GM19099 (cell line): Measurements from ENCODE around the gene HNRNPLL.

Experiments
- POLR2A ChIP-seq: IDR thresholded peaks from 3 replicates; pipeline ENCODE4 v1.6.1; 2011; ENCODE audit warnings: low read depth; ENCODE audit not compliant: insufficient read length; ENCODE audit errors: extremely low read depth

HNRNPLL gene

DNA sequence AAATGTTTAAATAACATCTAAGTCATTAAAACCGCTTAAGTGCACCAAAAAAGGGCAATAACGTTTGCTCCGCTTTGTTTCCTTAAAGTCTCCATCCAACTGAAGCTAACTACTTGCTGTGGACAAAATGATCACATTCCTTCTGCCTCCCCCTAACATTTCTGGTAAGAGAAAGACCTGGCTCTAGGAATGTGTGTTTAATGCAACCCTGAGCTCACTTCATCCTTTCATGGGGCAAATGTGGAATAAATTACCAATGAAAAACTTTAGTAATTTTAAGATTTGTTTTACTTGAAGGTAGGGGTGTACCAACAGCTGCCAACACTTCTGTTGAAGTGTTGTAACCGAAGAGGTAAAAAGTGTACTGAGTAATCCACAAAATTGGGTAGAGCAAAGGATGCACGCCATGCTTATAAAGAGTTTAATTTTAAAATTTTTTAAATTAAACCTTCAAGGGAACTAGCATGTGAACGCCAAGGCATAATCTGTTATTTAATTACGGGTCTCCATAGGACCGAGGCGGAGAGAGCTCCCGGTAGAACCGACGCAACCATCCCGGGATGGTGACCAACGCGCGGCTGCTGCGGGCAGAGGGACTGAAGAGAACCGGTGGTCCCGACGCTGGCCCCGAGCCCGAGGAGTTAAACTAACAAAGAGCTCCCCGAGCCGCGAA, 1.1 kb downstream of the HNRNPLL start:
- no peak for TF ChIP-seq POLR2A

GRCh38 chr2:38600921-38601455, 1.7 kb downstream of the HNRNPLL start:
- TF ChIP-seq POLR2A = no peak

- TF ChIP-seq POLR2A = no peak
These were observed 2.4 kb downstream of the HNRNPLL start for GRCh38 chr2:38600242-38600891.

- TF ChIP-seq POLR2A = no peak
These were observed 3.0 kb downstream of the HNRNPLL start for GRCh38 chr2:38599706-38600105.

DNA sequence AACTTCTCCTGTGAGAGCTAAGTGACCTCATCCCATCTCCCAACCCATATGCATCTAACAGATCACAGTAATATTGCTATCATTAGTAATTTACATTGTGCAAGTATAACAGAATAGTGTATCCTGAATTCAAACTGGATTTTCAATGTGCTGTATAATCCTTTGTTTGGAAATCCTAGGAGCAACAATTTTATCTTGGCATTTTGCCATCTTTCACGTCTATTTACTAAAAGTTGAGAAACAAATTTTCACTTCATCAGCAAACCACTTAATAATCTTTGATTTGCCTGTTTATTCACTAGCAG, 3.8 kb downstream of the HNRNPLL start:
- TF ChIP-seq POLR2A = no peak

- TF ChIP-seq POLR2A = no peak
These were observed 4.3 kb downstream of the HNRNPLL start for GRCh38 chr2:38598200-38598990.

DNA sequence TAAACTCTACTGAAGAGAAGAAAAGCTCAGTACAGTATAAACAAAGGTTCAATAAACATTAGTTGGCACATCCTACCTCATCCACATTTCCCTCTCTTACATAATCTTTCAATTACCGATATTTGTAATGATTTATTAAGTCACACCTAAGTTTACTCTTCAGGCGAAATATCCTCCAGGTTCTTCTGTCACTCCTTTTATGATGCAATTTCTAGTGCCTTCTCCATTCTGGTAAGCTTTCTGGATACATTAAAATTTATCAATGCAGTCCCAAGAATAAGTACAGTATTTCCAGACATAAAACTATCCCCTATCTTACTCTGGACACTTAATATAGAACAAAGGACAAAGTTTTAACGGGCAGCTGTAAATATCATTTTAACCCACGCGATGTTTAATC, 5.6 kb downstream of the HNRNPLL start:
- TF ChIP-seq POLR2A = no peak

GRCh38 chr2:38596229-38596628, 6.5 kb downstream of the HNRNPLL start:
- no peak for TF ChIP-seq POLR2A

- TF ChIP-seq POLR2A = no peak
These were observed 9.8 kb downstream of the HNRNPLL start for GRCh38 chr2:38592951-38593350.

DNA sequence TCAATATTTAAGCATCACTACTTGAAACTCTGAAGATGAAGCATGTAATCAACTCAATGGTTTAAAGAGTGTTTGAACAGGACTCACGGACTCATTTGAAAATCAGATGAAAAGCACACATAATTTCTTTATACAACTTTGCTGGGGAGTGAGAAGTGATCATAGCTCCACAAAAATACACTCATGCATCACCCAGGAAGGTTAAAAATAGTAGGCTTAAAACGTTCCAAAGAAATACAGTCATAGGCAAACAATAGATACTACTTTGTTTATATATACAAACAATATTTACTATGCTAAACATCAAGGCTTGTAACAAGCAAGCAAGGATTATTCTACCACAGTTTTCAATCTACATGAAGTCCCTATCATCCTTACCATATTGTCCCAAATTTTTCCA, 11.6 kb downstream of the HNRNPLL start:
- no peak for TF ChIP-seq POLR2A

DNA sequence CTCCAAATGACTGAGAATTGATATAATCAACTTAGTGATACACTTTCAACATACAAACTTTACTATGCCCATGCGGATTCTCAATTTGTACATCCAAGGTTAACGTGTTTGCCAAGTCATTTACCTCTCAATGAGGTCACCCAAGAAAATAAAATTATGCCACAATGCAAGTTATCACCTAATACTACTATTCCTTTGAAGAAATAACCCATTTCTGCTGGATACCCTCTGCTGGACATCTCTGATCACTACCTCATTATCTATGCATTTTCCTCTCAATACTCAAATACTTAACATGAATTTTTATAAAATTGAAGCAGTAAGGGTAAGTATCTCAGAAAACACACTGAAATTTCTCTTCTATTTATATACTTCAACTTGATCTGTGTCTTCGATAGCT, 12.7 kb downstream of the HNRNPLL start:
- no peak for TF ChIP-seq POLR2A

- no peak for TF ChIP-seq POLR2A
These were observed 15.8 kb downstream of the HNRNPLL start for GRCh38 chr2:38586931-38587330.

- TF ChIP-seq POLR2A = no peak
These were observed 17.8 kb downstream of the HNRNPLL start for GRCh38 chr2:38584881-38585280.

DNA sequence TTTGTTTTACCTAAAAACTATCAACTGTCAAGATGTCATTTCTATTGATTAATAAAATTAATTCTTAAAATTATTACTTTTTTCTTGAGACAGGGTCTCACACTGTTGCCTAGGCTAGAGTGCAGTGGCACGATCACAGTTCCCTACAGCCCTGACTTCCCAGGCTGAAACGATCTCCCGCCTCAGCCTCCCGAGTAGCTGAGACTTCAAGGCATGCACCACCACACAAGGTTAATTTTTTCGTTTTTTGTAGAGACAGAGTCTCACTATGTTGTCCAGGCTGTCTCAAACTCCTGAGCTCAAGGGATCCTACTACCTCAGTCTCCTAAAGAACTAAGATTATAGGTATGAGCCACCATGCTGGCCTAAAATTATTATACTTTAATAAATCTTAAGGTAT, 18.7 kb downstream of the HNRNPLL start:
- no peak for TF ChIP-seq POLR2A

- no peak for TF ChIP-seq POLR2A
These were observed 19.2 kb downstream of the HNRNPLL start for GRCh38 chr2:38583524-38583923.
